NB4 (cell line): ENCODE measurements around the gene MACROD2.

Experiments used
- POLR2A ChIP-seq: IDR thresholded peaks from 2 replicates; pipeline ENCODE4 v1.6.1; 2011; ENCODE audit warnings: mild to moderate bottlenecking; ENCODE audit not compliant: insufficient read length; ENCODE audit errors: extremely low read depth
- TF ChIP-seq, protein P1 (sequence below): IDR thresholded peaks from one replicate; pipeline ENCODE4 v1.5.1; 2012; ENCODE audit warnings: low read depth, low read length

- TF ChIP-seq, protein P1, sequence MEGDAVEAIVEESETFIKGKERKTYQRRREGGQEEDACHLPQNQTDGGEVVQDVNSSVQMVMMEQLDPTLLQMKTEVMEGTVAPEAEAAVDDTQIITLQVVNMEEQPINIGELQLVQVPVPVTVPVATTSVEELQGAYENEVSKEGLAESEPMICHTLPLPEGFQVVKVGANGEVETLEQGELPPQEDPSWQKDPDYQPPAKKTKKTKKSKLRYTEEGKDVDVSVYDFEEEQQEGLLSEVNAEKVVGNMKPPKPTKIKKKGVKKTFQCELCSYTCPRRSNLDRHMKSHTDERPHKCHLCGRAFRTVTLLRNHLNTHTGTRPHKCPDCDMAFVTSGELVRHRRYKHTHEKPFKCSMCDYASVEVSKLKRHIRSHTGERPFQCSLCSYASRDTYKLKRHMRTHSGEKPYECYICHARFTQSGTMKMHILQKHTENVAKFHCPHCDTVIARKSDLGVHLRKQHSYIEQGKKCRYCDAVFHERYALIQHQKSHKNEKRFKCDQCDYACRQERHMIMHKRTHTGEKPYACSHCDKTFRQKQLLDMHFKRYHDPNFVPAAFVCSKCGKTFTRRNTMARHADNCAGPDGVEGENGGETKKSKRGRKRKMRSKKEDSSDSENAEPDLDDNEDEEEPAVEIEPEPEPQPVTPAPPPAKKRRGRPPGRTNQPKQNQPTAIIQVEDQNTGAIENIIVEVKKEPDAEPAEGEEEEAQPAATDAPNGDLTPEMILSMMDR = no peak
- TF ChIP-seq POLR2A = no peak
Measured at GRCh38 chr20:14559612-14560011, 564.3 kb downstream of the MACROD2 start.
